CD14-positive monocyte (primary cell): ENCODE data around the gene TECRL. TPM values are rescaled to one million over a fixed set of nuclear protein-coding genes. Genes with fewer than 3 reads are reported as not detected.

Source experiments
- DNase-seq, 3 donors: peaks; one replicate each; pipeline ENCODE4 v3.0.0-alpha.2; 2011 to 2022
- H2AFZ ChIP-seq: 2 replicates; pipeline ENCODE4 v1.6.0; 2012; ENCODE audit warnings: mild to moderate bottlenecking, low read depth, low read length, inconsistent platforms; ENCODE audit not compliant: insufficient read depth, poor library complexity, severe bottlenecking
- H3K27ac ChIP-seq, 2 donors: 1 replicate in 1 of 2; 2 replicates in 1 of 2; pipeline ENCODE4 v1.5.1; 2012 to 2013; ENCODE audit warnings: low read length in 2 of 2, control low read depth in 1 of 2, inconsistent platforms in 1 of 2, low read depth in 1 of 2, mild to moderate bottlenecking in 1 of 2
- H3K27me3 ChIP-seq, 2 donors: one replicate each; pipeline versions ENCODE4 v1.6.0 to v1.6.1; 2011 to 2013; ENCODE audit warnings: low read length in 2 of 2; ENCODE audit not compliant: control insufficient read depth in 2 of 2, insufficient read depth in 2 of 2
- H3K36me3 ChIP-seq, 2 donors: replicated peaks in 1 of 2; 1 replicate in 1 of 2; 2 replicates in 1 of 2; pipeline versions ENCODE4 v1.5.1 to v1.6.1; 2012 to 2013; ENCODE audit warnings: low read length in 2 of 2, control low read depth in 1 of 2, inconsistent platforms in 1 of 2, mild to moderate bottlenecking in 1 of 2; ENCODE audit not compliant: insufficient read depth in 2 of 2, control insufficient read depth in 1 of 2
- H3K4me1 ChIP-seq, 2 donors: 1 replicate in 1 of 2; 2 replicates in 1 of 2; pipeline versions ENCODE4 v1.5.1 to v1.6.1; 2012 to 2013; ENCODE audit warnings: low read length in 2 of 2, control low read depth in 1 of 2, inconsistent platforms in 1 of 2, mild to moderate bottlenecking in 1 of 2, moderate library complexity in 1 of 2; ENCODE audit not compliant: insufficient read depth in 2 of 2, control insufficient read depth in 1 of 2
- H3K4me2 ChIP-seq: replicated peaks from 2 replicates; pipeline ENCODE3; 2012; ENCODE audit warnings: low read length, moderate library complexity, mild to moderate bottlenecking; ENCODE audit not compliant: poor library complexity, severe bottlenecking; ENCODE audit errors: extremely low read depth
- H3K4me3 ChIP-seq, 3 experiments: fragments of 200-600 bp in 1 of 3; sonication (generic) in 1 of 3; replicated peaks in 1 of 3; 1 replicate in 2 of 3; 2 replicates in 1 of 3; pipeline ENCODE4 v1.5.1; 2011 to 2013; ENCODE audit warnings: low read length in 3 of 3, mild to moderate bottlenecking in 3 of 3, control low read depth in 2 of 3, low read depth in 2 of 3, inconsistent platforms in 1 of 3, moderate library complexity in 1 of 3
- H3K79me2 ChIP-seq: 2 replicates; pipeline ENCODE4 v1.6.0; 2012; ENCODE audit warnings: mild to moderate bottlenecking, control low read depth, inconsistent platforms, low read length, moderate library complexity; ENCODE audit not compliant: insufficient read depth
- H3K9ac ChIP-seq: 2 replicates; pipeline ENCODE4 v1.6.0; 2017; ENCODE audit warnings: low read length, mild to moderate bottlenecking; ENCODE audit not compliant: insufficient read depth, poor library complexity, severe bottlenecking
- H3K9me3 ChIP-seq, 2 donors: replicated peaks in 1 of 2; 1 replicate in 1 of 2; 2 replicates in 1 of 2; pipeline versions ENCODE4 v1.5.1 to v1.6.1; 2012 to 2013; ENCODE audit warnings: low read length in 2 of 2, control low read depth in 1 of 2; ENCODE audit not compliant: control insufficient read depth in 1 of 2, insufficient read depth in 1 of 2
- H4K20me1 ChIP-seq: 2 replicates; pipeline ENCODE4 v1.6.0; 2012; ENCODE audit warnings: mild to moderate bottlenecking, low read length, control low read depth, moderate library complexity; ENCODE audit not compliant: insufficient read depth
- H3K27ac Mint-ChIP-seq, 7 donors: one replicate each; pipeline ENCODE4 v1.8.0; 2020; ENCODE audit warnings: mild to moderate bottlenecking in 7 of 7, mixed read lengths in 7 of 7, moderate library complexity in 6 of 7, inconsistent platforms in 2 of 7
- H3K27me3 Mint-ChIP-seq, 3 donors: one replicate each; pipeline ENCODE4 v1.8.0; 2021 to 2022; ENCODE audit warnings: low read depth in 3 of 3, mild to moderate bottlenecking in 3 of 3, mixed read lengths in 3 of 3, moderate library complexity in 3 of 3, inconsistent platforms in 1 of 3
- H3K36me3 Mint-ChIP-seq, 2 donors: one replicate each; pipeline ENCODE4 v1.8.0; 2020; ENCODE audit warnings: mixed read lengths in 2 of 2, inconsistent platforms in 1 of 2, mild to moderate bottlenecking in 1 of 2
- H3K4me1 Mint-ChIP-seq: one replicate; pipeline ENCODE4 v1.8.0; 2020; ENCODE audit warnings: mild to moderate bottlenecking, mixed read lengths
- H3K4me3 Mint-ChIP-seq, 2 donors: one replicate each; pipeline ENCODE4 v1.8.0; 2020; ENCODE audit warnings: mild to moderate bottlenecking in 2 of 2, mixed read lengths in 2 of 2, moderate library complexity in 1 of 2
- H3K9me3 Mint-ChIP-seq, 7 donors: one replicate each; pipeline ENCODE4 v1.8.0; 2020 to 2022; ENCODE audit warnings: mixed read lengths in 7 of 7, mild to moderate bottlenecking in 6 of 7, moderate library complexity in 6 of 7, inconsistent platforms in 2 of 7
- WGBS: methylation state at CpG from one replicate; pipeline ENCODE4 v1.1.5; 2013; ENCODE audit warnings: missing lambda C conversion rate; ENCODE audit not compliant: insufficient coverage; 5-methylcytosine and 5-hydroxymethylcytosine counted together
- intact Hi-C, 2 donors: fragments of 100-400 bp; cut with micrococcal nuclease; formaldehyde crosslinking; loops; one replicate each; pipeline versions ENCODE4 v1.15.0 to v1.15.1; 2023
- polyA plus RNA-seq, 3 donors: library from polyadenylated mRNA; depleted of rRNA in 1 of 3; unstranded in 2 of 3; stranded (reverse) in 1 of 3; fragments of 300-500 nt in 2 of 3; fragments of >200 nt in 1 of 3; fragmentation: Illumina TruSeq in 2 of 3; gene quantifications; 1 replicate in 2 of 3; 2 replicates in 1 of 3; pipeline ENCODE4 v1.2.3, GENCODE V29; 2012 to 2021
- TF ChIP-seq, protein P1 (sequence below): fragments of 200-600 bp; IDR thresholded peaks from one replicate; pipeline ENCODE4 v1.8.0; 2022; ENCODE audit warnings: antibody characterized with exemption, mild to moderate bottlenecking

TECRL gene
- polyA plus RNA-seq, 3 donors = not detected

DNA sequence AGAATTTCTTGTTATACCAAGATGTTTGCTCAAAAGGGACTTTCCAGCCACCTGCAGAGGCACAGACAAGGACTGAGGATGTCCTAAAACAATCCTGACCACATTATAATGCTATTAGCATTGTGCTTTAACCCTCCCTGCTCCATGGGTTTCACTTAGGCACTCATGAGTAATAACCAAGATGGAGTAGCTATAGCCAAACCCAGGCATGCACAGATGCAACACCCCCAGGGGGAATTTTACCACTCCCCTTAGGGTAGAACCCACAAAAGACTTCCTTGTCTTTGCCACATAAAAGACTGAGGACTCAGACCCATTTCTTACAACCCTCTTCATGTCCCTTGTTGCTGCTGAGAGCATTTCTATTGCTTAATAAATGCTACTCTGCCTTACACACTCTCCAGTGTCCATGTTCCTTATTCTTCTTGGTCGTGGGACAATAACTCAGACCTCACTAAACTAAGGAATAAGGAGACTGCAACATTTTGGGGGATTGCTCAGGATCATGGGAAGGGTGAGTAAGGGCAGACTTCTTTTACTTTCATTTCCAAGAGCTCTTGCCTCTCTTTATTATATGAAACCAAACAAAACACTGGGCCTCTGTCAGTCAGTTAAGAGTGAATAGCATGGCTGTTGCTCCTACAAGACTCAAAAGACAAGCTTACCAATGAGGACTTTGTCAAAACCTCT, 103.5 kb downstream of the TECRL start:
- H3K9me3 ChIP-seq = peaks cover 0 to 10% of the 10 kb centered on the region in 2 donors
- H3K4me1 ChIP-seq = no peaks in the 10 kb centered on the region
- H3K27me3 ChIP-seq = no peaks in the 10 kb centered on the region
- TF ChIP-seq, protein P1, sequence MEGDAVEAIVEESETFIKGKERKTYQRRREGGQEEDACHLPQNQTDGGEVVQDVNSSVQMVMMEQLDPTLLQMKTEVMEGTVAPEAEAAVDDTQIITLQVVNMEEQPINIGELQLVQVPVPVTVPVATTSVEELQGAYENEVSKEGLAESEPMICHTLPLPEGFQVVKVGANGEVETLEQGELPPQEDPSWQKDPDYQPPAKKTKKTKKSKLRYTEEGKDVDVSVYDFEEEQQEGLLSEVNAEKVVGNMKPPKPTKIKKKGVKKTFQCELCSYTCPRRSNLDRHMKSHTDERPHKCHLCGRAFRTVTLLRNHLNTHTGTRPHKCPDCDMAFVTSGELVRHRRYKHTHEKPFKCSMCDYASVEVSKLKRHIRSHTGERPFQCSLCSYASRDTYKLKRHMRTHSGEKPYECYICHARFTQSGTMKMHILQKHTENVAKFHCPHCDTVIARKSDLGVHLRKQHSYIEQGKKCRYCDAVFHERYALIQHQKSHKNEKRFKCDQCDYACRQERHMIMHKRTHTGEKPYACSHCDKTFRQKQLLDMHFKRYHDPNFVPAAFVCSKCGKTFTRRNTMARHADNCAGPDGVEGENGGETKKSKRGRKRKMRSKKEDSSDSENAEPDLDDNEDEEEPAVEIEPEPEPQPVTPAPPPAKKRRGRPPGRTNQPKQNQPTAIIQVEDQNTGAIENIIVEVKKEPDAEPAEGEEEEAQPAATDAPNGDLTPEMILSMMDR = no peak
- intact Hi-C loops = no loop called here
- no peaks in the 10 kb centered on the region for H3K79me2 ChIP-seq
- Mint-ChIP-seq H3K9me3 (peaks cover 0 to 10% (median 2%) of the 10 kb centered on the region in 7 donors), H3K27ac (no peak overlapping the region), H3K36me3 (no peaks in the 10 kb centered on the region), H3K4me1 (no peaks in the 10 kb centered on the region), H3K4me3 (no peak overlapping the region), H3K27me3 (peaks cover 0 to 2% (median 0%) of the 10 kb centered on the region in 3 donors)
- H3K27ac ChIP-seq = no peak overlapping the region
- H3K36me3 ChIP-seq = no peaks in the 10 kb centered on the region
- no peak overlapping the region for H3K9ac ChIP-seq
- no peak overlapping the region for H2AFZ ChIP-seq
- H4K20me1 ChIP-seq = no peaks in the 10 kb centered on the region
- H3K4me3 ChIP-seq = no peak overlapping the region
- no peak for DNase-seq
- no CpG with 5 or more reads among the region's 1 CpG for WGBS
- no peak overlapping the region for H3K4me2 ChIP-seq

DNA sequence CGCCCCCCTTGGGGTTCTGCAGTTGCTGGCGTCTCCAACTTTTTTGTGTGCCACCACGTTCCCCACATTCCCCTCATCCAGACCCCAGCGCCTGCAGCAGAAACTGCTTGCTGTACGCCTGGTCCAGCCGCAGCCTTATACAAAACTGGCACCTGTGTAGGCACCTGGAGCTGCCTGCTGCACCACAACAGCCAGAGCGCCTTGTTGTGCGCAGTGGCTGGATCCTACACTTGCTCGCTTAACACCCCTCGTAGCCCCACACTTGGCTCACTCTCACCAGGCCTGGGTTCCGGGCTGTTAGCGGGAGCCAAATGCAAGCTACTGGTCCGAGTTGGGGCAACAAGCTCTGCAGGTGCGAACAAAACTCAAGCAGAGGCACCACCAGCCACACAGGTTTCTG, 136.8 kb downstream of the TECRL start:
- H3K27ac ChIP-seq = no peak overlapping the region
- peaks cover 0 to 9% (median 2%) of the 10 kb centered on the region in 7 donors for H3K9me3 Mint-ChIP-seq
- no peaks in the 10 kb centered on the region for H3K79me2 ChIP-seq
- no peak overlapping the region for H3K4me3 Mint-ChIP-seq
- intact Hi-C loops = no loop called here
- H3K27ac Mint-ChIP-seq = no peak overlapping the region
- no peak overlapping the region for H3K9ac ChIP-seq
- WGBS = 93% methylated on average over 13 of the region's 14 CpGs
- no peak overlapping the region for H2AFZ ChIP-seq
- H3K4me3 ChIP-seq = no peak overlapping the region
- peaks cover 4 to 14% of the 10 kb centered on the region in 2 donors for H3K9me3 ChIP-seq
- TF ChIP-seq, protein P1 = no peak
- no peaks in the 10 kb centered on the region for H3K27me3 Mint-ChIP-seq
- H3K36me3 ChIP-seq = no peaks in the 10 kb centered on the region
- no peak for DNase-seq
- H3K4me2 ChIP-seq = no peak overlapping the region
- no peaks in the 10 kb centered on the region for H3K4me1 ChIP-seq
- H4K20me1 ChIP-seq = no peaks in the 10 kb centered on the region
- H3K27me3 ChIP-seq = no peaks in the 10 kb centered on the region
- H3K36me3 Mint-ChIP-seq = no peaks in the 10 kb centered on the region
- H3K4me1 Mint-ChIP-seq = no peaks in the 10 kb centered on the region
